ENCODE measurements around the gene UEVLD.

DNA sequence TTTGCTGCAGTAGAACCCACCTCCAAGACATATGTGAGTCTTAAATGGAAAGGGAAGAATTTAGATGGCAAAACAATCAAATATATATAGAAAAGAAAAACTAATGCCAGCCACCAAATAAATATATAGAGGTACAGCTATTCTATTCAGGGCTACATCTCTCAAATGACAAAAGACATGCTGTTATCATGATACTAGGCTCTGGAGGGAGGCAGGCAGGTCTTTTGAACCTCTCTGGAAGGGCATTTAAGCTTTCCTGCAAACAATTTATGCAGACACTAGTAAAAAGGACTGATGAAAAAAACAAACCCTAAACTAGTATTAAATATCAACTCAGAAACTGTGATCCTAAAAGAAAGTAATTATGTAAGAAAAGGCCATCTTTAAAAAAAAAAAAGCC is 24.4 kb downstream of the UEVLD start:
- TF ChIP-seq, protein P1, sequence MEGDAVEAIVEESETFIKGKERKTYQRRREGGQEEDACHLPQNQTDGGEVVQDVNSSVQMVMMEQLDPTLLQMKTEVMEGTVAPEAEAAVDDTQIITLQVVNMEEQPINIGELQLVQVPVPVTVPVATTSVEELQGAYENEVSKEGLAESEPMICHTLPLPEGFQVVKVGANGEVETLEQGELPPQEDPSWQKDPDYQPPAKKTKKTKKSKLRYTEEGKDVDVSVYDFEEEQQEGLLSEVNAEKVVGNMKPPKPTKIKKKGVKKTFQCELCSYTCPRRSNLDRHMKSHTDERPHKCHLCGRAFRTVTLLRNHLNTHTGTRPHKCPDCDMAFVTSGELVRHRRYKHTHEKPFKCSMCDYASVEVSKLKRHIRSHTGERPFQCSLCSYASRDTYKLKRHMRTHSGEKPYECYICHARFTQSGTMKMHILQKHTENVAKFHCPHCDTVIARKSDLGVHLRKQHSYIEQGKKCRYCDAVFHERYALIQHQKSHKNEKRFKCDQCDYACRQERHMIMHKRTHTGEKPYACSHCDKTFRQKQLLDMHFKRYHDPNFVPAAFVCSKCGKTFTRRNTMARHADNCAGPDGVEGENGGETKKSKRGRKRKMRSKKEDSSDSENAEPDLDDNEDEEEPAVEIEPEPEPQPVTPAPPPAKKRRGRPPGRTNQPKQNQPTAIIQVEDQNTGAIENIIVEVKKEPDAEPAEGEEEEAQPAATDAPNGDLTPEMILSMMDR (IDR thresholded peaks at IDR 0.05): no peak
- no peak for TF ChIP-seq POLR2A (IDR thresholded peaks at IDR 0.05)

All from esophagus squamous epithelium (tissue), 4 donors.